Measurements from ENCODE around the gene RGMA.

RGMA gene

DNA sequence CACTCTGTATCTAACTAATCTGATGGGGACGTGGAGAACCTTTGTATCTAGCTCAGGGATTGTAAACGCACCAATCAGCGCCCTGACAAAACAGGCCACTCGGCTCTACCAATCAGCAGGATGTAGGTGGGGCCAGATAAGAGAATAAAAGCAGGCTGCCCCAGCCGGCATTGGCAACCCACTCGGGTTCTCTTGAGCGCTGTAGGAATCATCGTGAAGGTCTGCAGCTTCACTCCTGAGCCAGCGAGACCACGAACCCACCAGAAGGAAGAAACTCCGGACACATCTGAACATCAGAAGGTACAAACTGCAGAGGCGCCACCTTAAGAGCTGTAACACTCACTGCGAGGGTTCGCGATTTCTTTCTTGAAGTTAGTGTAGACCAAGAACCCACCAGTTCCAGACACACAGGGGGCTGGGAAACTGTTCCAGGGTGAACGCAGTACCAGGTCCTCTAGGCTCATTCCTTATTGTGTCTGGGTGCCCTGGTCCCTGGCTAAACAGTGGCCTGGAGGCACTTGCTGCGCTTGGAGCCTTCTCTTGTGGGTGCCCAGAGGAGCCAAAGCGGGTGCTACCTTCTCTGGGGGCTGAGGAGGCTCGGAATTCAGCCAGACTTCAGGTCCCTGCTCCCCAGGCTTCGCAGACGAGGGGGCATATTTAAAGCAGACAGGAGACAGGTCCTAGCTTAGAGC lies 56.4 kb downstream of the RGMA start:
- DNase-seq = peak; percentile 45

DNA sequence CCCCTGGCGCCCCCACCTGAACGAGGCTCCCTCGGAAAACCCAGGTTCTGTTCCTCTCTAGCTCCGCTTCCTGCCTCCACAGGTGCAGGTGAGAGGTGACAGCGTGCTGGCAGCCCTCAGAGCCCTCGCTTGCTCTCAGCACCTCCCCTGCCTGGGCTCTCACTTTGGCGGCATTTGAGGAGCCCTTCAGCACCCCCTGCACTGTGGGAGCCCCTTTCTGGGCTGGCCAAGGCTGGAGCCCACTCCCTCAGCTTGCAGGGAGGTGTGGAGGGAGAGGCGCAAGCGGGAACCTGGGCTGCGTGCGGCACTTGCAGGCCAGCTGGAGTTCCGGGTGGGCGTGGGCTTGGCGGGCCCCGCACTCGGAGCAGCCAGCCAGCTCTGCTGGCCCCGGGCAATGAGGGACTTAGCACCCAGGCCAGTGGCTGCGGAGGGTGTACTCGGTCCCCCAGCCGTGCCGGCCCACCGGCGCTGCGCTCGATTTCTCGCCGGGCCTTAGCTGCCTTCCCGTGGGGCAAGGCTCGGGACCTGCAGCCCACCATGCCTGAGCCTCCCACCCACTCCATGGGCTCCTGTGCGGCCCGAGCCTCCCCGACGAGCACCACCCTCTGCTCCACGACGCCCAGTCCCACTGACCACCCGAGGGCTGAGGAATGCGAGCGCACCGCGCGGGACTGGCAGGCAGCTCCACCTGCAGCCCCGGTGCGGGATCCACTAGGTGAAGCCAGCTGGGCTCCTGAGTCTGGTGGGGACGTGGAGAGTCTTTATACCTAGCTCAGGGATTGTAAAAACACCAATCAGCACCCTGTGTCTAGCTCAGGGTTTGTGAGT lies 57.2 kb downstream of the RGMA start:
- DNase-seq = peak; percentile 45

DNA sequence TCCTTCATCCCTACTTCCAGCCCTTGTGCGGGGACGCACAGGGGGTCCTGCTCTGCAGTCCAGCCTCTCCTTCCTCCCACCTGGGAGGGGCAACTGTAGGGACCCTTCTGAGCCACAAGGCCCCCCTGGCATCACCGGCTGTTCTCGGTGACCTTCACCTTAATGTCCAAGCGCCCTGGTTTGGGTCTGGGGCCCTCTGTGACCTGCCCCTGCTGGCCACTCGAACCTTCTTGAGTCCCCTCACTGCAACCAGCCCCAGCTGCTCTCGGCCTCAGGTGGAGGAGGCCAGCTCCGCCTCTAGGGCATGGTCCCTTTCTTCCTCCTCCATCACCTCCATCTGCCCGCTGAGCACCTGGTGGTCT lies 57.9 kb downstream of the RGMA start:
- no peak for DNase-seq

DNA sequence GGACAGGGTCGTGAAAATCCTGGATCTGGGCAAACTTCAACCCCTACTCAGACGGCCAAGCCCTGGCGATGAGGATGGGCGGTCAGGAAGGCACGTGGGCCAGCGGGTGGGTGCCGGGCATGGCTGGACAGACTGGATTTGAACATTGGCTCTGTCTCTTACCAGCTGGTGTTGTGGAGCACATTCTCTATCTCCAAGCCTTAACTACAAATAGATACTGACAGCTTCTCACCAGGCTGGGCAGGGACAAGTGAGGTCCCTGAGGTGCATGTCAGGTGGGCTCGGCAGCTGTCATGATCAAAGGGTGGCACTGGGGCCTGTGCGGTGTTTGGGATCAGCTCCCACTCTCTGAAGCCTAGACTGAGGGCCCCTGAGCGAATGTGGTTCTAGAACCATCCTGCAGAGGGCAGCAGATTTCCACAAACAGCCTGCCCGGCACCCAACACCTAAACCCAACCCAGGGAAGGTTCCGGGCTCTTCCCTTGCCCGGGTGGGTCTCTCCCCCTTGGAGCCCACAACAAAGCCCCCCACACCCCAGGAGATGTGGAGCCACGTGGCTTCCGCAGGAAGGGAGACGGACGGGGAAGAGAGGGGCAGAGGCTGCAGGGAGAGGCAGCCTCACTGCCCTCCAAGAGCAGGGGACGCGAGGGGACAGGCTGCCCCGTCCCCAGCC lies 58.4 kb downstream of the RGMA start:
- DNase-seq = peak; percentile 79

DNA sequence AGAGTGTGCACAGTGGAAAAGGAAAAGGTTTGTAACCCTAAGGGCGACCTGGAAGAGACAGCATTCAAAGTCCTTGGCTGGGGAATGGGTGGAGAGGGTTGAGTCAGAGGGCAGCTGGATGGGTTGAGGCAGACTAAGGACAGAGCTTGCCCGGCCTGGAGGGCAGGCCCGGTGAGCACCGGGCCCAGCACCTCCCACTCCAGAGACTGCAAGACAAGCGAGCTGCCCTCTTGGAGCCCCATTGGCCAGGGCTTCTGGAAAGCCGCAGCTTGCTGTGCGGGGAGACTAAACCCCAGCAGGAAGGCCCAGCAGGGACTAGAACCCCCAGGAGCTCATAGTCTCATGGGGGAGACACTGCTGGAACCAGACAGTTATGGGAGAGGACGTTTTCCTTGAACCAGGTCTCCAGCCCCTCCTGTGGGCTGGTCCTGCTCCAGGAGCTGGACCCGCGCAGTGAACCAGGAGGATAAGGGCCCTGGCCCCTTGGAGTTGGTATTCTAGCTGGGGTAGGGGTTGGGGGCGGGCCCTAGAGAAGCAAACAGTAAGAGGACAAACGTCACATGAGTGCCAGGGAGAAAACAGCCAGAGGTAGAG lies 59.1 kb downstream of the RGMA start:
- DNase-seq = peak; percentile 78

DNA sequence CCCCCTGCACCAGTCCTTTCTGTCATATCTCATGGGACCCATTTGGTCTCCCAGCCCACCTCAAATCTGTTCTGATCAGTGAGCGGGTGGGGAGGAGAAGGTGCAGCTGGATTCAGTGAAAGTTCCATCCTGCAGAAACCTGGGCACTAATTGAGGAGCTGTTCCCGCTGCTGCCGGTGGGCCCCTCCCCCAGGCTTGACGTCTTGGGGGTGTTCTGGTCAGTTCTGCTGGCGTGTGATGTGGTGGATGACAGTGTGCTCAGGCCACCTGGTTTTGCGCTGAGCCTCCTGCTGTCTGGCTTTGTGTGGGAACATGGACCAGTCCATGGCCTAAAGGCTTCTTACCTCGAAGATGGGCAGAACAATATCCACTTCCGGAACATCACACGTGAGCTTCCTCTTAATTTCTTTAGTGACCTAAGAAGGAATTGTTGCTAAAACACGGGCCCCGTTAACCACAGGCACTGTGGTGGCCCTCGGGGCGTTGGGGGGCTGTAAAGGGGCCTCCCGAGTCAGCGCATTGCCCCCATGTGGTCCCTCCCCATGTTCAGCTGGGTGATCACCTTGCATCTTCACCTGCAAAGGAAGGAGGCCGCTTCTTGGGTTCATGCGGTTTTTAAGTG lies 59.7 kb downstream of the RGMA start:
- DNase-seq = peak; percentile 62

DNA sequence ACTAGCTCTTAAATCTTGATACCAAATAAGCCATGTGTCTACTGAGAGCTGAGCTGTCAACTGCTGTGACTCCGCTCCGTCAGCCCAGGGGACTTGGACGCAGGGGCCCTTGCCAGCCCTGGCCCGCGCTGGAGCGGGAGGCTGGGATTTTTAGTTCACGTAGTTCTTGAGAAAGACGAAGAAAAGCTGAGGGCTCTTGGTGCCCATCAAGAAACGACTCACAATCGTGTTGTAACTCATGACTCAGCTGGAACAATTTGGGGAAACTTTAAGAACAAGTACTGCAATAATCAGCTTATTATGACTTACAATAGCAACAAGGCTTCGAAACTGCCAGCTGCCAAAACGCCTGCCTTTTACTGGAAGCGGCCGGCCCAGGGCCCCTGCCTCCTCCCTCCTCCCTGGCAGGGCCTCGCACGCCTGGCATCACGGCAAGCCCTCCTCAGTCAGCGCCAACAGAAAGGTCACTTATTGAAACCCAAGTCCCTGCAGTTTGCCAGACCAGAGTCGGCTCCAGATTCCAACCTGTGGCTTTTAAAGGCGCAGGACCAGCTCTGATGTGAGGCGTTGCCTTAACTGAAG lies 60.3 kb downstream of the RGMA start:
- no peak for DNase-seq

DNA sequence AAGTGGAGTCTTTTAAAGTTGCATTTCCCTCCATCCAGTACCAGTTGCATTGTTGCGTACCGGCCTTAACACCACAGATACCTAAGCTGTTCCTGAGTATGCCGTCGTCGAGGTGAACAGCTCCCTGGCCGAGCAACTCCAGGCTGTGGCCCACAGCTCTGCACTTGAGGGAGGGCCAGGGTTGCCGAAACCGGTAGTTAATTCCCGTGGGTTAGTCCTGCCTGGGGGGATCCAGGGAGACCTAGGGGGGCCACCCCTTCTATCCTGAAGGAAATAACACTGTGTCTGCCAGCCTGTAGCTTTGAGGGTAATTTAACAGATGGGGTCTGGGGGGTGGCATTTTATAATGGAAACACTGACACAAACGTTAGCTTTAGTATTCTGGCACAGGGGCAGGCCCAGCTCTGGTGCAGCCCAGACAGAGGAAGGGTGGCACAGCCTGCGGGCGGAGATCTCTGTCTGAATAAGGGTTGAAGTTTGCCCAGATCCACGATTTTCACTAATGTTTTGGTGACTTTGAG lies 60.8 kb downstream of the RGMA start:
- peak; percentile 57 for DNase-seq

DNA sequence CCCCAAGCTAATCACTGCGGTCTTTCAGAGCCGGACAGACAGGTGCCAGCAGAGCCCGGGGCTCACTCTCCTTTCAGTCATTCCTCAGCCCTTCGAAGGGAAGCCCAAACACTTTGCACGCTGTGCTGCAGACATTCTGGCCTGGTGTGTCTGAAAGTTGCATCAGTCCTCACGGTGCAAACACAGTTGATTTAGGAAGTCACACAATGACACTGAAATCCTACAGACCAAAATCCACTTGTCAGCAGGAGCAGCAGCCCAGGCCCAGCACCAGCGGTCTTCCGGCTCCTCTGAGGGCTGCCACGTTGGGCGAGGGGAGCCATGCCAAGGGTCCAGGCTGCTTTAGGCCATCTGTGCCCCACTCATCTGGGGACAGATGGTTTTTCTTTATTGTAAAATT lies 61.6 kb downstream of the RGMA start:
- no peak for DNase-seq

DNA sequence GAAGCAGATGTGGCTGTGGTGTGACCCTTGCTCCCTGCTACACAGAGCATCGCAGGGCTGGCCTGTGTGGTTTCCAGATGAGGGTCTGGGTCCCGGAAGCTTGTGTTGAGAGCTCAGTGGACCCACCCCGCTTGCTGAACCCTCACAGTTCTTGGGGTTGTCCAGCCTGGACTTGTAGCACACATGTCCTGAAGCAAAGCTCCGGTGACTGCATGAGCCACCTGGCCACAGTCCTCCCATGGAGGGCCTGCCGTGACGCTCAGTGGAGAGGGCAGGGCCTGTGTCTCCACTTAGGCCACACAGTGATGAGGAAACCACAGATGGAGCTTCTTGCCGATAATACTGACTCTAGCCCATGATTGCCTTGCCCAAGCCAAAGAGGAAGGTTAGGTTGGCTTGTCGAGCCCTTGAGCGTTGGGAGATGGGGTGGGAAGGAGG lies 62.6 kb downstream of the RGMA start:
- DNase-seq = no peak

DNA sequence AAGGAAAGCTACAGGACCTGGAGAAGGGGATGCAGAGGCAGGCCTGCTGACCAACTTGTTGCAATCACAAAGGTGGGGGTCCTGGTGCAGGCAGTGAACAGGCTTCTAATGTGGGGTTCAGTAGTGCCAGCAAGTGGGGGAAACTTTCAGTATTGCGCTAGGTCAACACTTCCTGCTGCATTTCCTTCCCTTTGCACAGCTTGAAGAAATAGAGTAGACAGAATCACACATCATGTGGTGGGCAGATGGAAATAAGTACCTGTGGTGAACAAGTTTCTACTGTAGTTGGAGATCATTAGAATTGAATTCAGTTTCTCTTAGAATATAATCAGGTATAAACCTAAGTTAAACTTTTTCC lies 63.4 kb downstream of the RGMA start:
- no peak for DNase-seq

DNA sequence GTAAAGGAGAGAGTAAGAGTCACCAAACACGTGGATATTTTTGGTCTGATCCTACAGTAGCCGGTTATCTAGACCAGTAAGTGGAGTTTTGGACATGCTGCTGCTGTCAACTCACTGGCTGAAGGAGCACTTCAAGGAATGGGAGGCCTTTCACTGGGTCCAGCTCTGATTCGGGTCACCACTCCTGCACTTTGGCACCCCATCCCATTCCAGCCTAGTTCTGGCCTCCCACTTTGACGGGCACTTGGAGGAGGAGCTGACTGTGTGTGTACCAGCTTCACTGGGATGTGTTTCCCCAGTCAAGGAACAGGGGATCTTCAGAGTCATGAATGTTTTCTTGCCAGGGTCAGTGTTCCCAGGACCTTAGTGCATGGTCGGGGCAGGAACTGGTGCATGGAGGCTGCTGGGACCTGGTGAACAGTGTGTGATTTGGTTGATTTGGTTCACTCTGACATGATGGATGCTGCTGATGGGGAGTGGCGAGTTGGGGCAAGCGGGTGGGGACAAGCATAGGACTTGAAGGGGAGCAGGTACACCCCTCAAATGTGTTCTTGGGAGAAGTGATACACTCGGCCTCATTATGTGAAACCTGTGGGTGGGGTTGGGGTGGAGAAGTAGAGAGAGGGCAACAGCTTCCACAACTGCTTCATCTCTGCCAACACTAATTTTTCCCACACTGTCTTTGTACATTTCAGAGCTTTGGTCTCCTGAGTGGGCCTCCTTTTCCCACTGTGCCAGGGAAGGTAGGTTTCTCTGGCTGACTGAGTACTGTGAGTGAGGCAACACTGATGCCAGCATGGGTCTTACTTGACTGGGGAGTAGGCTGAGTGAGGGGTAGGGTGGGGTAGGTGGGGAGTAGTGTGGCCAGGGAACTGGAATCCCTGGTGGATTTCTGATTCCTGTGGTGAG lies 64.0 kb downstream of the RGMA start:
- no peak for DNase-seq

DNA sequence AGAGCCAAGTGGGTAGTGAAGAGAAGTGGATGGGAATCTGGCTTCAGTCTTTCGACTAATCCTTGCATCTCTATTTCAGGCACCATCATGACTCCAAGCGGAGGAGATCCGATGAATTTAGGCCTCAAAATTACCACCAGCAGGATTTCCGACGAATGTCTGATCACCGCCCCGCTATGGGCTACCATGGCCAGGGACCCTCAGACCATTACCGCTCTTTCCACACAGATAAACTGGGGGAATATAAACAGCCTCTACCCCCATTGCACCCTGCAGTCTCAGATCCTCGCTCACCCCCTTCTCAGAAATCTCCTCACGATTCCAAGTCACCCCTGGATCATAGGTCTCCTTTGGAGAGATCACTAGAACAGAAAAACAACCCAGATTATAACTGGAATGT lies 64.7 kb downstream of the RGMA start:
- no peak for DNase-seq

DNA sequence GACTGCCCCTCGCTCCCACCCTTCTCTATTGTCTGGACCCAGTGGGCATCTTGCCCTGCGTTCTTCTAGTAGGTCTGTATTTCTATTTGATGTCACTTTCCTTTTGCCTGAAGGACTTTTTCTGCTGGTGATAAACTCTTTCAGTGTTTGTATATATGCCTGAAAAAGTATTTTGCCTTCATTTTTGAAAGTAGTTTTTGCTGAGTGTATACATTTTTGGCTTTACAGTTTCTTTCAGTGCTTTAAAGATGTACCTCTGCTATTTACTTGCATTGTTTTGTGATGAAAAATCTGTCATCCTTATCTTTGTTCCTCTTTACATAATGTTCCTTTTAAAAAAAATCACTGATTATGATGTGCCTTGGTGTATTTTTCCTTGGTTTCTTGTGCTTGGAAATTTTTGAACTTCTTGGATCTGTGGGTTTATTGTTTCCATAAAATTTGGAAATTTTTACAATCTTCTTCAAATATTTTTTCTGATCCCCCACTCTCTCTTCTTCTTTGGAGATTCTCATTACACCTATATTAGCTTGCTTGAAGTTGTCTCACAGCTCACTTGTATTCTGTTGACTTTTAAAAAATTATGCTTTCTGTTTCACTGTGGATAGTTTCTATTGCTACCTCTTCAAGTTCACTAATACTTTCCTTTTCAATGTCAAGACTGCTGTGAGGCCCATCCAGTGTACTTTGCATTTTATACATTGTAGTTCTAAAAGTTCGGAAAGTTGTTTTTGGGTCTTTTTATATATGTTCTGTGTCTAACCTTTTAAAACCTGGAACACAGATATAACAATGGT lies 67.8 kb downstream of the RGMA start:
- no peak for DNase-seq

DNA sequence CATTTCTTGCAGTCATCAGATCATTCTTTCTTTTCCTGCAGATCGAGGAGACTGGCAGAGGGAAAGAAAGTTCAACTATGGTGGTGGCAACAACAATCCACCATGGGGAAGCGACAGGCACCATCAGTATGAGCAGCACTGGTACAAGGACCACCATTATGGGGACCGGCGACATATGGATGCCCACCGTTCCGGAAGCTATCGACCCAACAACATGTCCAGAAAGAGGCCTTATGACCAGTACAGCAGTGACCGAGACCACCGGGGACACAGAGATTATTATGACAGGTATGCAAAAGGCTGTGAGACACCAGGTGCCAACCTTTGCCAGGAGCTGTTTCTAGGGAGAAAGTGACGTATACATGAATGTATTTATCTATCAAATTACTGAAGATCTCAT lies 69.0 kb downstream of the RGMA start:
- DNase-seq = no peak

DNA sequence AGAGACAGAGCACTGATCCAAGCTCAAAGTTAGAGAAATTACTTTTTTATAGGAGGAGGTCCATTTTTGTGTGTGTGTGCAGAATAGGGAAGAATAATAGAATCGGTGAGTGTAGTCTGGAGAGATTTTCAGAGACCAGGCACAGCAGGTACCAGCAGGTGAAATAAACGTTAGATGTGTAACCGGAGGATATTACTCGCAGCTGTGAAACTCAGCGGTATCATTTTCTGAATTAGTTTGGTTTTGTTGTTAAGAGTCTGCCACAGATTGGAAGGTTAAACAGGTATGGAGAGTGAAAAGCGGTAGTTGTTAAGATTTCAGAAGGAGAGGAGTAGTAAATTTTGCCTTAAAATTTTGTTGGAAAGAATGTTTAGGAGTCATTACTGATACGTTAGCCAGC lies 69.9 kb downstream of the RGMA start:
- DNase-seq = no peak

DNA sequence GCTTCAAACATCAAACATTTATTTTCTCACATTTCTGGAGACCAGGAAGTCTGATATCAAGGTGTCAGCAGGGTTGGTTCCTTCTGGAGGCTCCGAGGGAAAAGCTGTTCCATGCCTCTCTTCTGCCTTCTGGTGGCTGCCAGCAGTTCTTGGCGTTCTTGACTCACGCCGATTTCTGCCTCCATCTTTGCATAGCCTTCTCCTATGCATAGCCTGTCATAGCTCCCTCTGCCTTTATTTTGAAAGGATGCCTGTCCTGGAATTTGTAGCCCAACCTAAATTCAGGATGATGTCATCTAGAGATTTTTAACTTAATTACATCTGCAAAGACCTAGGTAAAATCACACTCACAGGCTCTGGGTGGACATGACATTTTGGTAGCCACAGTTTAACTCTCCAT lies 70.4 kb downstream of the RGMA start:
- no peak for DNase-seq

DNA sequence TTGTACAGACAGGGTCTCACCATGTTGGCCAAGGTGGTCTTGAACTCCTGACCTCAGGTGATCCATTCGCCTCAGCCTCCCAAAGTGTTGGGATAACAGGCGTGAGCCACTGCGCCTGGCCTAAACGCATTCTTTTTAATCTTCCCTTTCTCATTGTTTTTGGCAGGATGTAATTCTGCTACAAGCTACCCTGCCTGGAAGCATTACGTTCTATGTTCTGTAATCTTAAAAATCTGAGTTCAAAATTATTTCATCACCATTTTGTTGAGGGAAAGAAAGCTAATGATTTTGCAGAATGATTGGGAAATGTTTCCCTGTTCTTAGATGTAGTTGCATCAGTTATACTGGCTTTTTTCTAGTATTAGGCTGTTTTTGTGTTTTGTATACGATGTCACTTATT lies 71.5 kb downstream of the RGMA start:
- no peak for DNase-seq

DNA sequence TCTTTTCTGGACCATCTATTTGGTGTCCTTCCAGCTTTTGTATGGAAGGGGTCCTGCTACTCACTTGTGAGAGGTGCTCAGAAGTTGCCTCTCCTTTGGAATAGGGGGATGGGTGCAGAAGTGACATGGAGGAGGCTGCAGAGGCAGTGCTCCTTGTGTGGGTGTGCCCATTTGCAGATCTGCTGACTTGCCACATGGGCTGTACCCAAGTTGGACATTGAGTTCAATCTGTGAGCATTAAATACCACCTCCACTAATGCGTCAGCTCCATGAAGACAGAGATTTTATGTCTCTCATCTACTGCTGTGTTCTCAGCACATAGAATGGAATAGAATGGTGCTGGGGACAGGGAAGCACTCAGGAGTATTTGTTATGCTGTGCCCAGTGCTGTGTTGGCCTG lies 76.2 kb downstream of the RGMA start:
- DNase-seq = no peak

DNA sequence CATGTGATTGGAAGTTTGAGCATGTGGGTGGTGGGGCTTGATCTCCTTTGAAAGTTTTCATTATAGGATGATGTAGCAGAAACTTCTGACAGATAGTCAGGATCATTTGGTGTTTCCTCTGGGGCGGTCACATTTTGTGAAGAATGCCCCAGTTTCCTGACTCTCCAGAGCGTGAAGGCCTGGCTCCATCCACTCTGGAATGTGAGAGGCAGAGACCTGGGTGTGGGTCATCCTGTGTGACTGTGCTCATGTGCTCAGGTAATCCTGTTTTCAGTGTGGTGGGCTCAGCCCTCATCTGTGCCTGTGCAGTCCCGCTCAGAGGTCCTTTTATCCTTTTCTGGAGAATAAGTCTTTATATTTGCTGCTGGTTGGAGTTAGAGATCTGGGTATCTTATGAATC lies 81.0 kb downstream of the RGMA start:
- no peak for DNase-seq

DNA sequence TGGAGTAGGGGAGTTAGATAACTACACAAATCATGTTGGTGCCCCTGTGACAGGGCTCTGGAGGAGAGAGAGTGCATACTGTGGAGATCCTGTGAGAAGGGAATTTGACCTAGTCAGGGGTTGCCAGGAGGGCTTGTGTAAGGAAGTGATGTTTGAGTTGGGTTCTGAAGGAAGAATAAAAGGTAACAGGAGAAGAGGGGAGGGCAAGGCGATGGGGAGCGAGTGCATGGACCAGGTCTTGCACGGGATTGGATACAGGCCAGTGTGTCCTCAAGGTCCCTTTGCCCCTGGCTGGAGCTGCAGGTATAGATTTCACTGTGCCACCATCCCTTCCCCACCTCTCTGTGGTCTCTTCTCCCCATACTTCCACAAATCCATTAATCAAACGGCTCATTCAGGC lies 83.9 kb downstream of the RGMA start:
- no peak for DNase-seq
